ENCODE measurements around the gene ADNP2. TPM values are rescaled to one million over a fixed set of nuclear protein-coding genes. Genes with fewer than 3 reads are reported as not detected.

The ADNP2 gene
- total RNA-seq, 4 donors from 2014 or later: 16.4 to 28.4 (median 17.8) TPM

DNA sequence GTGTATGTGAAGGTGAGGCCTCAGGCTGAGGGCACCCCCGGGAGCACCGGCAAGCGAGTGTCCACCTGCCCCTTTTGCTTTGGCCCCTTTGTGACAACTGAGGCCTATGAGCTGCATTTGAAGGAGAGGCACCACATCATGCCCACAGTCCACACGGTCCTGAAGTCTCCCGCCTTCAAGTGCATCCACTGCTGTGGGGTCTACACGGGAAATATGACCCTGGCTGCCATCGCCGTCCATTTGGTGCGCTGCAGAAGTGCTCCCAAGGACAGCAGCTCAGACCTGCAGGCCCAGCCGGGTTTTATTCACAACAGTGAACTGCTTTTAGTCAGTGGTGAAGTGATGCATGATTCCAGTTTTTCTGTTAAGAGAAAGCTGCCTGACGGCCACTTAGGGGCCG is 28.9 kb downstream of the ADNP2 start:
- intact Hi-C loops (cut with DNase I): no loop called here
- Histone ChIP-seq H3K27me3 (no peaks in the 10 kb centered on the region), H3K27ac (no peak overlapping the region), H3K4me1 (no peaks in the 10 kb centered on the region), H3K4me3 (replicated peaks in 1 of 3) (no peak overlapping the region), H3K9me3 (no peaks in the 10 kb centered on the region), H3K36me3 (peaks cover 30 to 36% of the 10 kb centered on the region in 2 donors)
- no peak for DNase-seq
- WGBS, 2 donors: 92 to 95% methylated on average over 12 of the region's 12 CpGs
- no peak for TF ChIP-seq POLR2A (IDR thresholded peaks at IDR 0.05)
- TF ChIP-seq CTCF (IDR thresholded peaks at IDR 0.05): no peak

DNA sequence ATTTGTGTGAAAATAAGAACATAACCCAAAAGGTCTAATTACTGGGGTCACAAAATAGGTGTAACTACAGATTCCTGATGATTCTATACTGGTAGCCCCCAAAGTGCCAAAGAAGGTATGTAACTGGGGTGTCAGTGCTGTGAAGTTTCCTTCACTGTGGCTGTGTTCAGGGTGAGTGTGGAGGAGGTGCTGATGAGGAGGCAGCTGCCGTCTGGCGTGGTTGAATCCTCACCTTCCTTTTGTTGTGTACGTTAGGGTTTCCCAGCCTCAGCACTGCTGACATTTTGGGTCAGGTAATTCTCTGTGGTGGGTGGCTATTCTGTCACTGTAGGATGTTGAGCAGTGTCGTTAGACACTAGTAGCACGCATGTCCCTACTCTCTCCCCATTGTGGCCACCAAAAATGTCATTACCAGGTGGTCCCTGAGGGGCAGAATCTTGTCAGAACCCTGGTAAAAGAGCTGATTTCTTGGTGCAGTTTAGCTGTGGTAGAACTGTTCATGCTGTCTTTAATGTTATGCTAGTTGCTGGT is 31.5 kb downstream of the ADNP2 start:
- no peak for TF ChIP-seq POLR2A (IDR thresholded peaks at IDR 0.05)
- no peak for TF ChIP-seq CTCF (IDR thresholded peaks at IDR 0.05)
- Histone ChIP-seq H3K27me3 (no peaks in the 10 kb centered on the region), H3K27ac (no peak overlapping the region), H3K9me3 (no peaks in the 10 kb centered on the region), H3K4me1 (no peaks in the 10 kb centered on the region), H3K4me3 (replicated peaks in 1 of 3) (no peak overlapping the region), H3K36me3 (peaks cover 27 to 29% of the 10 kb centered on the region in 2 donors)
- intact Hi-C loops (cut with DNase I): no loop called here
- DNase-seq: no peak
- 88 to 93% methylated on average over 5 of the region's 5 CpGs for WGBS, 2 donors

DNA sequence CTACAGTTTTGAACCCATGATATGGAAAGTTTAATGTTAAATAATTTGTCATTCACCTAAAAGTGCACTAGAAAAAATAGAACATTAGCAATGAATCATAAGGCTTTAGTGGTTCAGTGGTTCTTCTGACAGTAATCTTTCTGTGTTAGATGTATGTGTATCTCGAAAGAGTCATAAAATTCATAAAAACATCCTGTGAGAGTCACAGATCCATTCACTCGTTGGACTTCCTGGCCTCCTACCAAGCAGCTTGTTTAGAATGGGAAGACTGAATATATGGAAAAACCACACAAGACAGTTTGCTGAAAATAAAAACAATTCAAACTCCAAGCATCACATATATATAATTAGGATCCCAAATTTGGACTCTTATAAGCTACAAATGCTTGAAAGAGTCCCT is 34.8 kb downstream of the ADNP2 start:
- no peak for DNase-seq
- Histone ChIP-seq H3K36me3 (no peaks in the 10 kb centered on the region), H3K4me3 (replicated peaks in 1 of 3) (no peak overlapping the region), H3K9me3 (no peaks in the 10 kb centered on the region), H3K27me3 (no peaks in the 10 kb centered on the region), H3K4me1 (peaks cover 0 to 3% of the 10 kb centered on the region in 2 donors), H3K27ac (no peak overlapping the region)
- 71 to 75% methylated on average over 2 of the region's 2 CpGs for WGBS, 2 donors
- intact Hi-C loops (cut with DNase I): no loop called here
- no peak for TF ChIP-seq POLR2A (IDR thresholded peaks at IDR 0.05)
- TF ChIP-seq CTCF (IDR thresholded peaks at IDR 0.05): no peak

DNA sequence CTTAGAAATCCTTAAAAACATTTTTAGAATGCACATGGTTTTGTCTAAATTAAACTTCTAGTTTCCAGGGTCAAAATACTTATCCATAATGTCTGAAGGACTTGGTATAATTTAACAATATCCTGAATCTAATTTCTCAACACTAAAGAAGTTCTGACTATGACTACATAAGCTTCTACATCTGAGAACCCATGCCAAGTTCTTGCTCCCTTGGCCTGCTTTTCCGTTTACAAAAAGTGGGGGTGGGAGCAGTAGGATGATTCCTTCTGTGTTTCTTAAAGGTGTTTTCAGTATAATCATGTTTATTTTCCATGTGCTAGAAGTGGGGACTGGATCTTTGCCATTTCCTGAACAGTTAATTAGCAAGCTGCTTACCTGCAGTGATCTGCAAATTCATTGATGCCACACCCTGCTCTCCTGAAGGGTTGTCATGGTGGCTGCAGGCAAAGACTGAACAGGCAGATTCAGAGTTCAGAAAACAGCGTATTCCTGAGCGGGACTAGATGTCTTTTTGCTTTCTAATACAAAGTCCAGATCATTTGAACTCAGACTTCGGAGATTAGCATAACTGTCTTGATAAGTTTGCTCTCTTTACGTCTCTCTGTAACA is 36.2 kb downstream of the ADNP2 start:
- no peak for DNase-seq
- WGBS, 2 donors: 88 to 90% methylated on average over 5 of the region's 5 CpGs
- intact Hi-C loops (cut with DNase I): no loop called here

More for the DNA sequence above, 36.2 kb downstream of the ADNP2 start:
- no peak overlapping the region for H3K27ac ChIP-seq
- no peaks in the 10 kb centered on the region for H3K9me3 ChIP-seq
- H3K4me1 ChIP-seq: peaks cover 0 to 6% of the 10 kb centered on the region in 2 donors
- no peaks in the 10 kb centered on the region for H3K36me3 ChIP-seq
- no peak overlapping the region for H3K4me3 ChIP-seq (replicated peaks in 1 of 3)
- TF ChIP-seq POLR2A (IDR thresholded peaks at IDR 0.05) (no peak), CTCF (IDR thresholded peaks at IDR 0.05) (no peak)
- no peaks in the 10 kb centered on the region for H3K27me3 ChIP-seq
